Neural cell (in vitro differentiated cells): Measurements from ENCODE around the gene SLC52A1. TPM values are rescaled to one million over a fixed set of nuclear protein-coding genes. Genes with fewer than 3 reads are reported as not detected.

Source experiments
- H2AFZ ChIP-seq: fragments of 200-600, 300-800 bp; sonication (generic), shearing (Covaris generic); 2 replicates; pipeline ENCODE4 v1.6.0; 2014; ENCODE audit warnings: low read depth, mild to moderate bottlenecking, antibody characterized with exemption, low read length, moderate library complexity
- H3F3A ChIP-seq: fragments of 200-600 bp; shearing (Covaris generic); 2 replicates; pipeline ENCODE4 v1.6.1; 2016; ENCODE audit warnings: mild to moderate bottlenecking, moderate library complexity, mixed read lengths, antibody characterized with exemption, low read length; ENCODE audit not compliant: insufficient read depth, poor library complexity, severe bottlenecking
- H3K27ac ChIP-seq: fragments of 200-600, 300-800 bp; sonication (generic), shearing (Covaris generic); 2 replicates; pipeline ENCODE4 v1.5.1; 2014; ENCODE audit warnings: mild to moderate bottlenecking, low read length, moderate library complexity
- H3K27me3 ChIP-seq: fragments of 300-800, 200-600 bp; sonication (generic), shearing (Covaris generic); 2 replicates; pipeline ENCODE4 v1.6.0; 2014; ENCODE audit warnings: mild to moderate bottlenecking, low read depth, low read length, moderate library complexity; ENCODE audit not compliant: insufficient read depth
- H3K36me3 ChIP-seq: fragments of 300-800, 200-600 bp; sonication (generic), shearing (Covaris generic); 2 replicates; pipeline ENCODE4 v1.5.1; 2014; ENCODE audit warnings: mild to moderate bottlenecking, antibody characterized with exemption, low read length, moderate library complexity; ENCODE audit not compliant: insufficient read depth
- H3K4me2 ChIP-seq: fragments of 300-800, 200-600 bp; sonication (generic), shearing (Covaris generic); 2 replicates; pipeline ENCODE4 v1.6.0; 2014; ENCODE audit warnings: mild to moderate bottlenecking, low read length
- H3K4me3 ChIP-seq: fragments of 300-800, 200-600 bp; sonication (generic), shearing (Covaris generic); 2 replicates; pipeline ENCODE4 v1.5.1; 2014; ENCODE audit warnings: mild to moderate bottlenecking, low read length, moderate library complexity
- H3K79me2 ChIP-seq: fragments of 200-600 bp; shearing (Covaris generic); replicated peaks from 2 replicates; pipeline ENCODE4 v1.6.0; 2014; ENCODE audit warnings: mild to moderate bottlenecking, low read length, moderate library complexity; ENCODE audit not compliant: insufficient read depth
- H3K9ac ChIP-seq: fragments of 300-800, 200-600 bp; sonication (generic), shearing (Covaris generic); 2 replicates; pipeline ENCODE4 v1.6.1; 2016; ENCODE audit warnings: mild to moderate bottlenecking, low read length, mixed read lengths
- H3K9me2 ChIP-seq: fragments of 200-600 bp; shearing (Covaris generic); 2 replicates; pipeline ENCODE4 v1.6.1; 2016; ENCODE audit warnings: mild to moderate bottlenecking, low read length, mixed read lengths; ENCODE audit not compliant: insufficient read depth
- H3K9me3 ChIP-seq: fragments of 200-600, 300-800 bp; sonication (generic), shearing (Covaris generic); 2 replicates; pipeline ENCODE4 v1.6.1; 2016; ENCODE audit warnings: mild to moderate bottlenecking, mixed run types, low read length, moderate library complexity, mixed read lengths
- H4K20me1 ChIP-seq: fragments of 200-600 bp; shearing (Covaris generic); 2 replicates; pipeline ENCODE4 v1.6.1; 2016; ENCODE audit warnings: mild to moderate bottlenecking, mixed run types; ENCODE audit not compliant: insufficient read depth
- CTCF ChIP-seq: fragments of 450-650 bp; IDR thresholded peaks from 2 replicates; pipeline ENCODE4 v1.5.1; 2014; ENCODE audit warnings: antibody characterized with exemption, mild to moderate bottlenecking, moderate library complexity; ENCODE audit not compliant: poor library complexity, severe bottlenecking
- EP300 ChIP-seq: fragments of 450-650 bp; conservative IDR thresholded peaks from 2 replicates; pipeline ENCODE4 v1.6.1; 2014; ENCODE audit warnings: antibody characterized with exemption, mild to moderate bottlenecking, moderate library complexity; ENCODE audit not compliant: poor library complexity, severe bottlenecking
- EZH2 ChIP-seq: fragments of 200-600, 300-800 bp; shearing (Covaris generic), sonication (generic); IDR thresholded peaks from 2 replicates; pipeline ENCODE4 v1.6.1; 2014; ENCODE audit warnings: antibody characterized with exemption, low read length, borderline replicate concordance, mild to moderate bottlenecking; ENCODE audit not compliant: insufficient read depth, poor library complexity, severe bottlenecking
- MXI1 ChIP-seq: fragments of 450-650 bp; conservative IDR thresholded peaks from 2 replicates; pipeline ENCODE4 v1.6.1; 2014; ENCODE audit warnings: antibody characterized with exemption, mild to moderate bottlenecking; ENCODE audit not compliant: poor library complexity, severe bottlenecking
- POLR2AphosphoS5 ChIP-seq: IDR thresholded peaks from 2 replicates; pipeline ENCODE4 v1.6.1; 2012
- RAD21 ChIP-seq: fragments of 450-650 bp; conservative IDR thresholded peaks from 2 replicates; pipeline ENCODE4 v1.6.1; 2014; ENCODE audit warnings: antibody characterized with exemption, mild to moderate bottlenecking, moderate library complexity
- REST ChIP-seq: IDR thresholded peaks from 2 replicates; pipeline ENCODE4 v1.6.1; 2012; ENCODE audit warnings: borderline replicate concordance
- SMC3 ChIP-seq: fragments of 450-650 bp; conservative IDR thresholded peaks from 2 replicates; pipeline ENCODE4 v1.6.1; 2014; ENCODE audit warnings: antibody characterized with exemption, mild to moderate bottlenecking, moderate library complexity; ENCODE audit not compliant: poor library complexity
- TAF1 ChIP-seq: IDR thresholded peaks from 2 replicates; pipeline ENCODE4 v1.6.1; 2012; ENCODE audit warnings: low read depth
- polyA minus RNA-seq: library from RNA; depleted of rRNA, polyadenylated mRNA; stranded (reverse); fragments of >200 nt; gene quantifications from 2 replicates; pipeline ENCODE4 v1.2.3, GENCODE V29; 2014
- polyA plus RNA-seq: library from polyadenylated mRNA; depleted of rRNA; stranded (reverse); fragments of >200 nt; gene quantifications from 2 replicates; pipeline ENCODE4 v1.2.3, GENCODE V29; 2014

SLC52A1 gene
- not detected in 2 replicates for polyA plus RNA-seq
- not detected in 2 replicates for polyA minus RNA-seq

GRCh38 chr17:5035315-5035714 lies at the start of gene SLC52A1:
Gene SLC52A1, minus strand, starts transcription at chr17:5035426. Its CDS starts 820 bp downstream, at chr17:5034606.
- Histone ChIP-seq H3K9ac (no peak within 1 kb of the TSS), H3K27ac (no peak within 1 kb of the TSS), H3K27me3 (no peaks in the 10 kb centered on the region), H4K20me1 (no peaks in the 10 kb centered on the region), H3F3A (no peaks in the 10 kb centered on the region), H3K4me2 (no peak within 1 kb of the TSS), H3K9me2 (no peaks in the 10 kb centered on the region), H2AFZ (no peak within 1 kb of the TSS), H3K36me3 (no peaks in the 10 kb centered on the region), H3K9me3 (no peaks in the 10 kb centered on the region), H3K4me3 (no peak within 1 kb of the TSS), H3K79me2 (no peaks in the 10 kb centered on the region)
- TF ChIP-seq SMC3 = no peak
- no peak for TF ChIP-seq EZH2
- TF ChIP-seq RAD21 = no peak
- TF ChIP-seq POLR2AphosphoS5 = no peak
- no peak for TF ChIP-seq TAF1
- no peak for TF ChIP-seq REST
- TF ChIP-seq CTCF = no peak
- no peak for TF ChIP-seq EP300
- TF ChIP-seq MXI1 = no peak

- Histone ChIP-seq H4K20me1 (no peaks in the 10 kb centered on the region), H3K9me2 (no peaks in the 10 kb centered on the region), H2AFZ (no peak overlapping the region), H3K4me2 (no peak overlapping the region), H3K27me3 (no peaks in the 10 kb centered on the region), H3F3A (no peaks in the 10 kb centered on the region), H3K36me3 (no peaks in the 10 kb centered on the region), H3K4me3 (no peak overlapping the region), H3K27ac (no peak overlapping the region), H3K9me3 (no peaks in the 10 kb centered on the region), H3K9ac (no peak overlapping the region), H3K79me2 (no peaks in the 10 kb centered on the region)
- TF ChIP-seq EZH2 = no peak
- TF ChIP-seq EP300 = no peak
These were observed 45.4 kb upstream of the SLC52A1 start for GRCh38 chr17:5080591-5080990.
